SK-N-SH (cell line): ENCODE measurements around the gene INSRR. TPM values are rescaled to one million over a fixed set of nuclear protein-coding genes. Genes with fewer than 3 reads are reported as not detected.

Source experiments
- CTCF ChIA-PET: fragments of 300-600, 350-600 bp; formaldehyde crosslinking; extraction: SDS; loops from one replicate; lab custom pipeline; 2021; lab: Yijun Ruan, JAX
- POLR2A ChIA-PET: fragments of 350-600 bp; sonication (Branson Sonifier 250); formaldehyde crosslinking; extraction: SDS; loops from one replicate; lab custom pipeline; 2020; ENCODE audit warnings: antibody characterized with exemption, inconsistent platforms; lab: Yijun Ruan, JAX
- DNase-seq: peaks from one replicate; pipeline ENCODE4 v3.0.0; 2012
- H2AFZ ChIP-seq: fragments of 200-600 bp; sonication (generic); 2 replicates; pipeline ENCODE4 v1.8.1; 2016; ENCODE audit warnings: antibody characterized with exemption, mild to moderate bottlenecking, low read depth
- H3F3A ChIP-seq: fragments of 200-600 bp; sonication (generic); replicated peaks from 2 replicates; pipeline ENCODE3; 2016; ENCODE audit warnings: antibody characterized with exemption, mild to moderate bottlenecking; ENCODE audit not compliant: insufficient read depth
- H3K27ac ChIP-seq, 2 experiments: fragments of 200-500 bp in 1 of 2; fragments of 200-600 bp in 1 of 2; sonication (Bioruptor generic) in 1 of 2; sonication (generic), shearing (Covaris generic) in 1 of 2; 2 replicates each; pipeline versions ENCODE4 v1.5.1 to v1.6.1; 2014 to 2016; ENCODE audit warnings: low read depth in 2 of 2, inconsistent platforms in 1 of 2, low read length in 1 of 2, mild to moderate bottlenecking in 1 of 2, mixed read lengths in 1 of 2
- H3K27me3 ChIP-seq: fragments of 200-600 bp; sonication (generic), shearing (Covaris generic); 2 replicates; pipeline ENCODE4 v1.6.1; 2016; ENCODE audit warnings: mixed run types; ENCODE audit not compliant: insufficient read depth
- H3K36me3 ChIP-seq, 2 experiments: fragments of 200-500 bp in 1 of 2; fragments of 200-600 bp in 1 of 2; sonication (Bioruptor generic) in 1 of 2; sonication (generic) in 1 of 2; replicated peaks in 1 of 2; 2 replicates each; pipeline versions ENCODE3 to v1.5.1; 2014 to 2016; ENCODE audit warnings: low read length in 1 of 2, mild to moderate bottlenecking in 1 of 2; ENCODE audit not compliant: insufficient read depth in 2 of 2, control insufficient read depth in 1 of 2
- H3K4me1 ChIP-seq, 2 experiments: fragments of 200-500 bp in 1 of 2; fragments of 200-600 bp in 1 of 2; sonication (Bioruptor generic) in 1 of 2; sonication (generic), shearing (Covaris generic) in 1 of 2; 2 replicates each; pipeline versions ENCODE4 v1.5.1 to v1.6.1; 2014 to 2016; ENCODE audit warnings: low read depth in 1 of 2, low read length in 1 of 2, mixed run types in 1 of 2; ENCODE audit not compliant: insufficient read depth in 2 of 2, control insufficient read depth in 1 of 2
- H3K4me2 ChIP-seq: fragments of 200-600 bp; sonication (generic), shearing (Covaris generic); 2 replicates; pipeline ENCODE4 v1.6.1; 2017; ENCODE audit warnings: mixed run types
- H3K4me3 ChIP-seq, 2 experiments: fragments of 200-500 bp in 1 of 2; fragments of 200-600 bp in 1 of 2; sonication (Bioruptor generic) in 1 of 2; sonication (generic), shearing (Covaris generic) in 1 of 2; 2 replicates each; pipeline versions ENCODE4 v1.5.1 to v1.8.1; 2014 to 2016; ENCODE audit warnings: low read depth in 2 of 2, inconsistent platforms in 1 of 2, low read length in 1 of 2, mild to moderate bottlenecking in 1 of 2, mixed read lengths in 1 of 2, moderate library complexity in 1 of 2
- H3K79me2 ChIP-seq: fragments of 200-600 bp; sonication (generic); 2 replicates; pipeline ENCODE4 v1.8.1; 2017; ENCODE audit warnings: mild to moderate bottlenecking; ENCODE audit not compliant: insufficient read depth
- H3K9ac ChIP-seq: fragments of 200-600 bp; sonication (generic); 2 replicates; pipeline ENCODE4 v1.6.1; 2017; ENCODE audit warnings: mixed run types
- H3K9me2 ChIP-seq: fragments of 200-600 bp; sonication (generic); 2 replicates; pipeline ENCODE4 v1.6.1; 2017; ENCODE audit warnings: mixed run types
- H3K9me3 ChIP-seq: fragments of 200-600 bp; sonication (generic); 2 replicates; pipeline ENCODE4 v1.6.1; 2017; ENCODE audit warnings: mixed run types, mild to moderate bottlenecking, moderate library complexity
- H4K20me1 ChIP-seq: fragments of 200-600 bp; sonication (generic); 2 replicates; pipeline ENCODE4 v1.6.1; 2017; ENCODE audit warnings: mild to moderate bottlenecking, mixed run types; ENCODE audit not compliant: insufficient read depth
- CHD2 ChIP-seq: fragments of 150-350 bp; IDR thresholded peaks from 2 replicates; pipeline ENCODE4 v1.6.1; 2018; ENCODE audit warnings: low read length; ENCODE audit not compliant: partially characterized antibody
- ELF1 ChIP-seq: IDR thresholded peaks from 2 replicates; pipeline ENCODE4 v1.4.0; 2012
- EP300 ChIP-seq, 2 experiments: IDR thresholded peaks; 2 replicates each; pipeline versions ENCODE4 v1.4.0 to v1.6.1; 2012; ENCODE audit warnings: borderline replicate concordance in 1 of 2, low read depth in 1 of 2, low read length in 1 of 2
- GABPA ChIP-seq: IDR thresholded peaks from 2 replicates; pipeline ENCODE4 v1.4.0; 2012; ENCODE audit warnings: low read depth, mild to moderate bottlenecking
- JUND ChIP-seq: IDR thresholded peaks from 2 replicates; pipeline ENCODE4 v1.4.0; 2012
- MXI1 ChIP-seq: IDR thresholded peaks from 2 replicates; pipeline ENCODE4 v1.6.1; 2012; ENCODE audit warnings: mild to moderate bottlenecking, low read depth, low read length, improper control_type of control experiment
- SMC3 ChIP-seq: IDR thresholded peaks from 2 replicates; pipeline ENCODE4 v1.6.1; 2012; ENCODE audit warnings: low read depth, low read length, improper control_type of control experiment
- TAF1 ChIP-seq: IDR thresholded peaks from 2 replicates; pipeline ENCODE4 v1.6.1; 2012; ENCODE audit warnings: low read depth, mild to moderate bottlenecking, low read length, moderate library complexity, borderline replicate concordance
- WGBS: methylation state at CpG from one replicate; pipeline ENCODE4 v1.1.6; 2017; ENCODE audit warnings: low lambda C conversion rate; 5-methylcytosine and 5-hydroxymethylcytosine counted together
- polyA plus RNA-seq, 3 experiments: library from polyadenylated mRNA; depleted of rRNA; stranded (reverse); fragments of >200 nt; gene quantifications; 2 replicates each; pipeline ENCODE4 v1.2.3, GENCODE V29; 2012
- TF ChIP-seq, protein P1 (sequence below): IDR thresholded peaks from 2 replicates; pipeline ENCODE4 v1.4.0; 2012; ENCODE audit warnings: low read depth
- TF ChIP-seq, protein P2 (sequence below): fragments of 150-350 bp; IDR thresholded peaks from 2 replicates; pipeline ENCODE4 v1.6.1; 2017; ENCODE audit warnings: antibody characterized with exemption, low read length, low read depth, borderline replicate concordance

Gene INSRR
- polyA plus RNA-seq, 1 of the 3 experiments (the other 2 are of a cell fraction), result 0.20 TPM

DNA sequence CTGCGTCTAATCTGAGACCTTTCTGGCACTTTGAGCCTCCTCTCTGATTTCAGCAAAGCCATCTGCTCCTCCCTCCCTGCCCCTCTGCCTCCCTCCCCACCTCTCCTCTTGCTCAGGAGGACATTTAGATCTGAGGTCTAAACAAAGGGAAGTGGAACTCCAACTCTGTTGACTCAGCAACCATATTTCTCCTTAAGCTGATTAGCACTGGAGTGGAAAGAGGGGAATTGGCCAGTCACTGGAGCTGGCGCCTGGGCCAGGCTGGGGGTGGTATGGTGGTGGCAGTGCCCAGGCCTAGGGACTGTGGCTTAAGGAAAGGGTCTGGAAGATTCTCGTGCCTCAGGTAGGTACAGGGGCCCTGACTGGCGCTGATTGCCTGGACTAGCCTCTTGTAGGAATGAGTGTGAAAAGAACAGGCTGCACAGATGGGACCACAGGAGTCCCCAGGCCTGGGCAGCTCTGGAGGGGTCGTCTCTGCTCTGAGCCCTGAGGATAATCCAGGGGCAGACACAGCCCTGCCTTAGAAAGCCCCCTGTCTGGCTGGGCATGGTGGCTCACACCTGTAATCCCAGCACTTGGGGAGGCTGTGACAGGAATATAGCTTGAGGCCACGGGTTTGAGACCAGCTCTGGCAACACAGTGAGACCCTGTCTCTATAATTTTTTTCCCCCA, 54.2 kb downstream of the INSRR start:
- Histone ChIP-seq H3K9ac (no peak overlapping the region), H3K27ac (peak overlapping the region; percentile 28 to 90; a peak in 3 of 4 replicates), H3K4me2 (no peak overlapping the region), H2AFZ (no peak overlapping the region), H4K20me1 (peaks cover 29% of the 10 kb centered on the region), H3K4me1 (peaks cover 24 to 76% of the 10 kb centered on the region in 2 experiments), H3K4me3 (no peak overlapping the region), H3K9me2 (no peaks in the 10 kb centered on the region), H3K79me2 (no peaks in the 10 kb centered on the region), H3K9me3 (no peaks in the 10 kb centered on the region), H3K27me3 (no peaks in the 10 kb centered on the region), H3F3A (peaks cover 16% of the 10 kb centered on the region), H3K36me3 (peaks cover 9 to 13% of the 10 kb centered on the region in 2 experiments)
- ChIA-PET CTCF (interaction anchor here (0.8 to 16.9 kb wide), 4 partner anchors 31 to 85 kb away, joined by 3 to 566 read pairs (median 18); partner anchors contain the start of genes INSRR and NTRK1), POLR2A (interaction anchor here (0.6 to 2.0 kb wide), 4 partner anchors 32 to 109 kb away, joined by 3 to 6 read pairs (median 5); partner anchors contain the start of gene INSRR)
- WGBS, result 58% methylated on average over 4 of the region's 6 CpGs
- TF ChIP-seq EP300 (IDR thresholded peaks at IDR 0.05; ENCODE audit: borderline replicate concordance in 1 of 2, low read depth in 1 of 2, low read length in 1 of 2) (0 out of 4 replicates have a peak, but pooled peaks of 1 of the 2 experiments have one; percentile 27), CHD2 (peak; percentile 27), GABPA (no peak)
- DNase-seq, result peak; percentile 51

DNA sequence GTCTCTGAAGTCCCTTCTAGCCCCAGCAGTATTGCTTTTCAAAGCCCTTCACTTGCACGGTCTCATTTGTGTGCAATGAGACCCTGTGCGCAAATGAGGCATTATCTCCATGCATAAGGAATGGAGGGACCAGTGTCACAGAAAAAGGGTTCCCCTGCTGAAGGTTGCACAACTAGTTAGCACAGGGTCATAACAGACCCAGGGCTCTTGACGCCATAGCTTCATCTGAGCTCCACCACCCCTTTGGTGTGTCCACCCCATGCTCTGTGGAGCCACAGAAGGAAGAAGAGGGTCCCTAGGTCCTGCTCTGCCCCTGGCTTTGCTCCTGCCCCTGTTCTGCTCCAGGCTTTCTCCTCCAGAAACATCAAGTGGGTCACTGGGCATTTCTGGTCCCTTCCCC, 54.9 kb downstream of the INSRR start:
- ChIA-PET POLR2A (interaction anchor here (1.8 kb wide), 1 partner anchor 56 kb away, joined by 6 read pairs; the partner anchor contains the start of gene INSRR), CTCF (interaction anchor here (12.1 to 16.9 kb wide), 2 partner anchors 35 to 51 kb away, joined by 186 to 566 read pairs; partner anchors contain the start of genes INSRR and NTRK1)
- Histone ChIP-seq H3K9me3 (no peaks in the 10 kb centered on the region), H3K4me2 (no peak overlapping the region), H3K4me1 (peaks cover 24 to 82% of the 10 kb centered on the region in 2 experiments), H4K20me1 (peaks cover 29% of the 10 kb centered on the region), H3K9me2 (no peaks in the 10 kb centered on the region), H3K27me3 (no peaks in the 10 kb centered on the region), H3K9ac (no peak overlapping the region), H2AFZ (no peak overlapping the region), H3F3A (peaks cover 17% of the 10 kb centered on the region), H3K27ac (peak overlapping the region; percentile 28 to 90; a peak in 3 of 4 replicates), H3K4me3 (no peak overlapping the region), H3K79me2 (no peaks in the 10 kb centered on the region), H3K36me3 (peaks cover 15 to 20% of the 10 kb centered on the region in 2 experiments)
- 58% methylated on average over 2 of the region's 3 CpGs for WGBS
- no peak for TF ChIP-seq JUND
- no peak for TF ChIP-seq TAF1
- no peak for TF ChIP-seq ELF1
- TF ChIP-seq, protein P1, sequence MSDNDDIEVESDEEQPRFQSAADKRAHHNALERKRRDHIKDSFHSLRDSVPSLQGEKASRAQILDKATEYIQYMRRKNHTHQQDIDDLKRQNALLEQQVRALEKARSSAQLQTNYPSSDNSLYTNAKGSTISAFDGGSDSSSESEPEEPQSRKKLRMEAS, result no peak
- TF ChIP-seq SMC3, result no peak
- TF ChIP-seq MXI1, result no peak
- TF ChIP-seq, protein P2, sequence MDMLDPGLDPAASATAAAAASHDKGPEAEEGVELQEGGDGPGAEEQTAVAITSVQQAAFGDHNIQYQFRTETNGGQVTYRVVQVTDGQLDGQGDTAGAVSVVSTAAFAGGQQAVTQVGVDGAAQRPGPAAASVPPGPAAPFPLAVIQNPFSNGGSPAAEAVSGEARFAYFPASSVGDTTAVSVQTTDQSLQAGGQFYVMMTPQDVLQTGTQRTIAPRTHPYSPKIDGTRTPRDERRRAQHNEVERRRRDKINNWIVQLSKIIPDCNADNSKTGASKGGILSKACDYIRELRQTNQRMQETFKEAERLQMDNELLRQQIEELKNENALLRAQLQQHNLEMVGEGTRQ, result no peak
- TF ChIP-seq GABPA, result no peak
- DNase-seq, result no peak
